ENCODE measurements around the gene SPIRE2. TPM values are rescaled to one million over a fixed set of nuclear protein-coding genes. Genes with fewer than 3 reads are reported as not detected.

The SPIRE2 gene
- total and polyA plus RNA-seq, 2 of the 13 experiments (the other 11 are each of a cell fraction or from before 2014, with no cell fraction given): 13.3 to 37.5 TPM

- TF ChIP-seq ZBTB8A (CRISPR knock-in tag; IDR thresholded peaks at IDR 0.05; ENCODE audit: borderline replicate concordance, low read depth) (no peak), NONO (IDR thresholded peaks at IDR 0.05) (no peak), NONO (CRISPR knock-in tag; conservative IDR thresholded peaks at IDR 0.05) (peak; percentile 39), SALL2 (CRISPR knock-in tag; IDR thresholded peaks at IDR 0.05) (no peak), ZNF335 (CRISPR knock-in tag; IDR thresholded peaks at IDR 0.05) (0 out of 2 replicates have a peak, but pooled peaks have one; percentile 38), ZNF160 (CRISPR knock-in tag; IDR thresholded peaks at IDR 0.05) (no peak; the same call in 1 of the 2 replicates), TBX2 (CRISPR knock-in tag; IDR thresholded peaks at IDR 0.05; ENCODE audit: borderline replicate concordance) (no peak; the same call in 1 of the 2 replicates), ZNF205 (CRISPR knock-in tag; IDR thresholded peaks at IDR 0.05) (0 out of 2 replicates have a peak, but pooled peaks have one; percentile 15), ELF1 (CRISPR knock-in tag; IDR thresholded peaks at IDR 0.05) (0 out of 2 replicates have a peak, but pooled peaks have one; percentile 19), ATRX (CRISPR knock-in tag; IDR thresholded peaks at IDR 0.05; ENCODE audit: borderline replicate concordance) (no peak), POLR2G (IDR thresholded peaks at IDR 0.05; ENCODE audit: low read depth, low read length) (no peak), ZNF138 (CRISPR knock-in tag; IDR thresholded peaks at IDR 0.05; ENCODE audit: low read depth) (0 out of 2 replicates have a peak, but pooled peaks have one; percentile 43), RAD51 (IDR thresholded peaks at IDR 0.05; ENCODE audit: borderline replicate concordance) (no peak; the same call in 1 of the 2 replicates), CEBPB (IDR thresholded peaks at IDR 0.05; ENCODE audit: borderline replicate concordance, low read depth, low read length) (no peak), ZNF761 (CRISPR knock-in tag; conservative IDR thresholded peaks at IDR 0.05) (no peak), TRAFD1 (CRISPR knock-in tag; IDR thresholded peaks at IDR 0.05; ENCODE audit: borderline replicate concordance) (peak; percentile 82; the same call in 1 of the 2 replicates), ZBTB37 (CRISPR knock-in tag; IDR thresholded peaks at IDR 0.05) (no peak), GABPA (IDR thresholded peaks at IDR 0.05; ENCODE audit: low read depth, low read length) (no peak), GABPA (CRISPR knock-in tag; IDR thresholded peaks at IDR 0.05; ENCODE audit: low read depth) (no peak), EEA1 (CRISPR knock-in tag; IDR thresholded peaks at IDR 0.05; ENCODE audit: borderline replicate concordance) (no peak), HOXA7 (CRISPR knock-in tag; IDR thresholded peaks at IDR 0.05) (no peak), POGZ (CRISPR knock-in tag; IDR thresholded peaks at IDR 0.05) (0 out of 2 replicates have a peak, but pooled peaks have one; percentile 24), ERF (CRISPR knock-in tag; IDR thresholded peaks at IDR 0.05) (peak; percentile 31; the same call in 1 of the 2 replicates), ZFAT (CRISPR knock-in tag; conservative IDR thresholded peaks at IDR 0.05) (no peak), TEF (CRISPR knock-in tag; IDR thresholded peaks at IDR 0.05) (no peak), MYNN (CRISPR knock-in tag; IDR thresholded peaks at IDR 0.05; ENCODE audit: low read depth) (no peak; the same call in 1 of the 2 replicates), TEAD2 (CRISPR knock-in tag; IDR thresholded peaks at IDR 0.05) (no peak), TMF1 (CRISPR knock-in tag; IDR thresholded peaks at IDR 0.05; ENCODE audit: low read depth) (no peak), ZSCAN22 (CRISPR knock-in tag; IDR thresholded peaks at IDR 0.05) (no peak; the same call in 1 of the 2 replicates)
Measured at GRCh38 chr16:89873972-89874689, 45.9 kb downstream of the SPIRE2 start (continued).

Data from HepG2 (cell line).